Measurements from ENCODE around the gene MMP23B. TPM values are rescaled to one million over a fixed set of nuclear protein-coding genes. Genes with fewer than 3 reads are reported as not detected.

The MMP23B gene
- total RNA-seq: 3.8 and 8.2 TPM in 2 replicates

DNA sequence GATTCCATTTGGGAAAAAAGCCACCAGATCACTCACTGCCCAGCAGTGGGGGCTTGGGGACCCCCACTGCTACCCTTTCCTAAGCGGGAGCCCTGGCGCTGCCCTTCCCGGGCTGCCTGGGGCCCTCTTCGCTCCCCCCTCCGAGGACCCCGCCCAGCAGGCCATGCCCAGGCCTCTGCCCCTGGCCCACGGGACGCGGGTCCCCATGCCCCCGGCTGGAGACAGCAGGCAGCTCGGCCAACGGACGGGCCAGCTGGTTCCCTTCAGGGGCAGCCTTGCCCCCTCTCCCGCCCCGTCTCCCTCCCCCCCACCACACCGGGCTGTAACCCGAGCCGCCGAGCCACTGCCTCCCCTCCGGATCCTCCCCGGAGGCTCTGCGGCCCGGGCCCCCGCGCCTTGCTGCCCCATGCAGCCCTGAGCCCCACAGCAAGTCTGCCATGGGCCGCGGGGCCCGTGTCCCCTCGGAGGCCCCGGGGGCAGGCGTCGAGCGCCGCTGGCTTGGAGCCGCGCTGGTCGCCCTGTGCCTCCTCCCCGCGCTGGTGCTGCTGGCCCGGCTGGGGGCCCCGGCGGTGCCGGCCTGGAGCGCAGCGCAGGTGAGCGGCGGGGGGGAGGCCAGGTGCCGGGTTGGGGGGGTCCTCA lies at the start of gene MMP23B:
Gene MMP23B (plus strand): TSS at position 392 of the 639 bp plus-strand sequence. CDS start 46 bp downstream, at position 438.

DNA sequence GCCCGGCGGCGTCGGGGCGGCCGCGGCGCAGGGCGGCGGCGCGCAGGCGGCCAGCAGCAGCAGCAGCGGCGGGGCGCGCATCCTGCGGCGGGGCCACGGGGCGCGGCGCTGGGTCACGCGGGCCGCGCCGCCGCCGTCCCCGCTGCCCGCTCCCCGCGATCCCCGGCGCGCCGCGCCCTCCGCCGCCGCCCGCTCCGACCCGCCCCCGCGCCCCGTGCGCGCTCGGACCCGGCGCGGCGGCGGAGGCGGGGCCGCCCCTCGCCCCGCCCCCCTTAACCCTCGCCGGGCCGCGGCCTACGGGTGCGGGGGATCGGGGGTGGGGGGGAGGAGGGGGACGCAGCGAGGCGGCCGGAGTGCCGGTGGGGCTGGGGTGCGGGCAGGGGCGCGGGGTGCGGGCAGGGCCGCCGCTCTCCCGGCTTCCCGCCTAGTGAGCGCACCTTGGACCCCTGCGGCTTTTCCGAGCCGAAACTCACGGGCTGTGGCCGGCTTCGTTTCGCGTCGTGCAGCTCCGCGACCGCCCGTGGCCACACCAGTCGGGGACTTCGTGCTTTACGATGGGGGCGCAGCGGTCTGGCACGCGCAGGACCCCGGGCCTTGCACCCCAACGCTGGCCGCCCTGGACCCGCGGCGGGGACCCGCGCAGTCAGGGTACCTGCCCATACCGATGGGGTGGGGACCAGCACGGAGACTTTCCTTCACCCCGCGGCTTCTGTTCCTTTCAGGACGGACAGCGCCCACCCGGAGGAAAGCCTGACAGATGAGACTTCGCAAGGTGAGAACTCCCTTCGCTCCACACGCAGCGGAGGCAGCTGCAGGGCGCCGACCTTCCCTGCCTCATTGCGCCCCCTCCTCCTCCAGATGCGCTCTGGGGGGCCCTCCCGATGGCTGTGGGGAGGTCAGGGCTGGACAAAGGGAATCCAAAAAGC lies 31.8 kb upstream of the MMP23B start, which contains the start of gene FNDC10:
Gene FNDC10 (minus strand): TSS at position 201 of the 926 bp plus-strand sequence. CDS start 120 bp downstream, at position 81.

DNA sequence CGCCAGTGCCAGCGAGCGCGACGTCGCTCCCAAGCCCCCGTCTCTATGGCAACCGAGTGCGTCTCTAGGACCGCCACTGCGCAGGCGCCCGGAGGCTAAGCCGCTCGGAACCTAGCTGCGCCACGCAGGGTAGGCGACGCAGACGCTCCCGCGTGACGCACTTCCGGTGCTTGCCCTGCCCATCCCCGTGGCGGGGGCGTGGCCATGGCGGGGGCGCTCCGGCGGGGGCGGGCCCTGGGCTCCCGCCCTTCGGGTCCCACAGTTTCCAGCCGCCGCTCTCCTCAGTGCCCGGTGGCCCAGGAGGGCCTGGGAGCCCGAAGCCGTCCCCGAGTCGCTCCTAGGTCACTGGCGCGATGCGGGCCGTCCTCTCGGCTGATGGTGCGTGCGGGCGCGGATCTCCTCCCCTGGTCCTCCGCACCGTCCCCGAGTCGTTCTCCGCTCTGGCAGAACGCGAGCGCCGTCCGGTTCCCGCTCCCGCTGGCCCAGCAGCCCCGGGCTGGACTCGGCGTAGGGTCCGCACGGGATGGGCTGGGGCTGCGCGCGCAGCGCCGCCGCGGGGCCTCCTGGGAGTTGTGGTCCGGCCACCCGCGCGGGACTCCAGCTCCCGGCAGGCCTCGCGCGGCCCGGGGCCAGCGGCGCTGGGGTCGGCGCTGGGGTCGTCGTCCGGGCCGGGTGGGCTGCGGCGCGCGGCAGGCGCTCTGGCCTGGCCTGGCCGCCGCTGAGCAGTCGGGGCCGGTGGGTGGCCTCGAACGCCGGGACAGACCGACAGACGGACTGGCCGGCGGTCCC lies 16.5 kb upstream of the MMP23B start, which contains the start of gene MIB2:
Gene MIB2 (plus strand): TSS at position 245 of the 789 bp plus-strand sequence. CDS start 7,953 bp downstream, outside the sequence.

DNA sequence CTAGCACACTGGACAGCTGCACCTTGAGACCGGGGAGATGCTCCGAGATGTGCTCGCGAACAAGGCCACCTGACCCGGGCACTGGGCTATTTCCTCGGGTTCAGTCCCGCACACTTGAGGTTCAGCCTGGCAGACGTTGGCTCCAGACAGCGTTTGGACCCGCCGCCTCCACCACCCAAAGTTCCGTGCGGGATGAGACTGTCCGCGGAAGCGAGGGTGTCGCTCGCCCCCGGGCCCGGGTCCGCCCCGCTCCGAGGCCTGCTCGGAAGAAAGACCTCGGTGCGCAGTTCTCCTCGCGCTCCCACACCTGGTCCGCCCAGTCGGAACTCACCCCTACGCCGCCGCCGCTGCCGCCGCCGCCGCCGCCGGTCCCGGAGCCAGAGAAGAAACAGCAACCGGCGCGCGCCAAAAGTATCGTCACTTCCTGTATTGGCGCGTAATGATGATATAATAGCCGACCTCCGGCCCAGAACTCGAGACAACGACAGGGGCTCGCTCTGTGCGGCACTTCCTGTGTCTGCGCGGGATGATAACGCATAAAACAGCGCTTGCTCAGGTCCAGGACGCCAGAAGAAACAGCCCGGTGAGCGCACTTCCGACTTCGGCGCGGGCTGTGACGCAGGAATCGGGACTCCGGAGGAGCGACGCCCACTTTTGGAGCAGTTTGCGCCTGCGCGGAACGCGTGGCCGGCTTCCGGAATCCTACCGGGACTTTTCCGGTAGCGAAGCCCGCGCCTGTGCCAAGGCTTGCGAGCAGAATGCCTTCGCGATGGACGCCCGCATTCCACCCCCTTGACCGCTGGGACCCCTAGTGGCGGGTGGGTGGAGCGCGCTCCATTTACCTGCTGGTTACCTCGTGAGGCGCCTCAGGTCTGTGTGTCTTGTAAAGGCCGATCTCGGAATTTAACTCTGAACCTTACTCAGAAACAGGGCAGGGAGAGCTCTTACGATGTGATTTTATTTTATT lies 26.9 kb downstream of the MMP23B start, which contains the start of gene CDK11B:
Gene CDK11B (minus strand): TSS at position 422 of the 967 bp plus-strand sequence. CDS start 1,519 bp downstream, outside the sequence.

Other genes starting within 250 kb of the MMP23B start
- 125 and 214 TPM in 2 replicates for gene CCNL2, start 232.8 kb upstream of the MMP23B start, total RNA-seq
- gene MRPL20, start 224.9 kb upstream of the MMP23B start, total RNA-seq: 66.3 and 70.6 TPM in 2 replicates
- 0.17 and 0.39 TPM in 2 replicates for gene ANKRD65, start 210.9 kb upstream of the MMP23B start, total RNA-seq
- 8.8 and 9.8 TPM in 2 replicates for gene VWA1, start 196.5 kb upstream of the MMP23B start, total RNA-seq
- gene ATAD3C, start 182.5 kb upstream of the MMP23B start, total RNA-seq: 0.40 TPM in 1 of 2 replicates, not detected in the other
- gene ATAD3B, start 160.4 kb upstream of the MMP23B start, total RNA-seq: 5.7 and 21.3 TPM in 2 replicates
- 21.6 and 36.7 TPM in 2 replicates for gene ATAD3A, start 120.0 kb upstream of the MMP23B start, total RNA-seq
- gene TMEM240, start 91.5 kb upstream of the MMP23B start, total RNA-seq: 4.0 and 4.6 TPM in 2 replicates
- 65.1 and 76.9 TPM in 2 replicates for gene SSU72, start 57.3 kb upstream of the MMP23B start, total RNA-seq
- 3.6 and 8.2 TPM in 2 replicates for gene FNDC10, start 32.0 kb upstream of the MMP23B start, total RNA-seq
- 80.4 and 99.3 TPM in 2 replicates for gene MIB2, start 16.7 kb upstream of the MMP23B start, total RNA-seq
- gene CDK11B, start 26.8 kb downstream of the MMP23B start, total RNA-seq: 8.6 and 10.7 TPM in 2 replicates
- 39.8 and 45.2 TPM in 2 replicates for gene SLC35E2B, start 60.6 kb downstream of the MMP23B start, total RNA-seq
- gene CDK11A, start 92.2 kb downstream of the MMP23B start, total RNA-seq: 5.9 and 11.8 TPM in 2 replicates
- gene NADK, start 146.3 kb downstream of the MMP23B start, total RNA-seq: 34.9 and 44.6 TPM in 2 replicates